CD4-positive, alpha-beta T cell (primary cell): ENCODE data around the gene HIBCH. TPM values are rescaled to one million over a fixed set of nuclear protein-coding genes. Genes with fewer than 3 reads are reported as not detected.

Experiments
- ATAC-seq: fragments of 200-7000 bp; cut with Tn5 transposase; one replicate; pipeline ENCODE4 v1.10.0; 2022; ENCODE audit warnings: mild to moderate bottlenecking; ENCODE audit not compliant: poor library complexity
- CTCF ChIA-PET: fragments of 350-600 bp; sonication (Branson Sonifier 250); formaldehyde crosslinking; loops from one replicate; lab custom pipeline; 2021; ENCODE audit warnings: antibody characterized with exemption, inconsistent platforms; lab: Charles Lee
- POLR2A ChIA-PET: fragments of 350-600 bp; sonication (Branson Sonifier 250); formaldehyde crosslinking; loops from one replicate; lab custom pipeline; 2021; ENCODE audit warnings: antibody characterized with exemption, inconsistent platforms; lab: Charles Lee
- DNase-seq, 14 experiments: peaks; one replicate each; pipeline ENCODE4 v3.0.0-alpha.2; 2013 to 2020; ENCODE audit warnings: mixed read lengths in 2 of 14
- H3K27ac ChIP-seq, 2 donors: one replicate each; pipeline versions ENCODE4 v1.5.1 to v1.7.0; 2013; ENCODE audit warnings: low read length in 2 of 2, low read depth in 1 of 2, mild to moderate bottlenecking in 1 of 2
- H3K27me3 ChIP-seq, 2 experiments: 1 replicate in 1 of 2; 2 replicates in 1 of 2; pipeline versions ENCODE4 v1.6.1 to v1.7.0; 2013; ENCODE audit warnings: low read length in 2 of 2, control low read depth in 1 of 2, mild to moderate bottlenecking in 1 of 2, moderate library complexity in 1 of 2; ENCODE audit not compliant: insufficient read depth in 2 of 2, control insufficient read depth in 1 of 2
- H3K36me3 ChIP-seq: one replicate; pipeline ENCODE4 v1.6.1; 2013; ENCODE audit warnings: low read length, control low read depth; ENCODE audit not compliant: insufficient read depth
- H3K4me1 ChIP-seq: one replicate; pipeline ENCODE4 v1.6.1; 2013; ENCODE audit warnings: low read length, control low read depth; ENCODE audit not compliant: insufficient read depth
- H3K4me3 ChIP-seq: one replicate; pipeline ENCODE4 v1.5.1; 2013; ENCODE audit warnings: mild to moderate bottlenecking, low read length, moderate library complexity
- H3K9me3 ChIP-seq, 2 experiments: 1 replicate in 1 of 2; 2 replicates in 1 of 2; pipeline versions ENCODE4 v1.6.1 to v1.7.0; 2013; ENCODE audit warnings: low read length in 2 of 2, mild to moderate bottlenecking in 2 of 2, control low read depth in 1 of 2, moderate library complexity in 1 of 2; ENCODE audit not compliant: control insufficient read depth in 1 of 2, insufficient read depth in 1 of 2
- H3K27ac Mint-ChIP-seq: one replicate; pipeline ENCODE4 v1.8.0; 2020; ENCODE audit warnings: mixed read lengths
- H3K27me3 Mint-ChIP-seq: one replicate; pipeline ENCODE4 v1.8.0; 2021; ENCODE audit warnings: mixed read lengths
- H3K36me3 Mint-ChIP-seq: one replicate; pipeline ENCODE4 v1.8.0; 2021; ENCODE audit warnings: low read depth, mixed read lengths
- H3K4me1 Mint-ChIP-seq: one replicate; pipeline ENCODE4 v1.8.0; 2021; ENCODE audit warnings: low read depth, mixed read lengths
- H3K4me3 Mint-ChIP-seq: one replicate; pipeline ENCODE4 v1.8.0; 2020; ENCODE audit warnings: mild to moderate bottlenecking, mixed read lengths
- H3K9me3 Mint-ChIP-seq: one replicate; pipeline ENCODE4 v1.8.0; 2020; ENCODE audit warnings: mixed read lengths
- CTCF ChIP-seq: fragments of 200-600 bp; IDR thresholded peaks from one replicate; pipeline ENCODE4 v1.8.0; 2022; ENCODE audit warnings: antibody characterized with exemption, mild to moderate bottlenecking
- intact Hi-C, 2 experiments: fragments of 100-400 bp; cut with DNase I in 1 of 2; cut with micrococcal nuclease in 1 of 2; formaldehyde crosslinking; loops; one replicate each; pipeline versions ENCODE4 v1.15.1 to v1.9.0; 2023 to 2025; cut with DNase I, micrococcal nuclease
- total RNA-seq, 174 experiments: library from RNA in 2 of 174; stranded (reverse) in 2 of 174; gene quantifications; one replicate each; pipeline ENCODE4 v1.2.3 and lab custom pipeline; 2021 to 2026

Gene HIBCH
- total RNA-seq, 2 experiments from 2014 or later: 3.5 to 7.1 TPM

DNA sequence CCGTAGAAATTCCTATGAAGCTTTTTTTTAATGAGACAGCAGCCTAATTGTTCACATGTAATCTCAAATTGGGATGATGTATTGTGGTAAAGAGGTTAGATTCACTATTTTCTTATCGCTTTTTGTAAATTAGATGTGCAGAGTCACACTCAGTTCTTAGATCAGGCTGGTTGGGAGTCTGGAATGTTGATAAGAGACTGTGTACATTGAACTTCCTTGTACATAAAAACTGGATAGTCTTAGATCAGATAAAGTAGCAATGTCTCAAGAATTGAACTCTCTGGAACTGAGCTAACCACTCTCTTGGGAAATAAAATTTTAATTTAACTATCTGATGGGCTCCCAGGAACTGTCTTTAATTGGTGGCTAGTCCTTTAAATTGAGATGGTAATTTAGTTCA lies 149.0 kb downstream of the HIBCH start:
- no peak for TF ChIP-seq CTCF
- no peaks in the 10 kb centered on the region for H3K27me3 ChIP-seq
- peaks cover 13% of the 10 kb centered on the region for H3K27me3 Mint-ChIP-seq
- intact Hi-C loops: no loop called here
- CTCF ChIA-PET: no interaction called here
- no peak overlapping the region for H3K4me3 Mint-ChIP-seq
- H3K9me3 ChIP-seq: peaks cover 6 to 13% of the 10 kb centered on the region in 2 experiments
- no peaks in the 10 kb centered on the region for H3K36me3 ChIP-seq
- H3K36me3 Mint-ChIP-seq: no peaks in the 10 kb centered on the region
- H3K9me3 Mint-ChIP-seq: peaks cover 18% of the 10 kb centered on the region
- H3K27ac Mint-ChIP-seq: no peak overlapping the region
- no peak overlapping the region for H3K4me3 ChIP-seq
- POLR2A ChIA-PET: no interaction called here
- no peak for ATAC-seq
- H3K4me1 Mint-ChIP-seq: no peaks in the 10 kb centered on the region
- no peak overlapping the region for H3K27ac ChIP-seq
- no peaks in the 10 kb centered on the region for H3K4me1 ChIP-seq
- no peak for DNase-seq

DNA sequence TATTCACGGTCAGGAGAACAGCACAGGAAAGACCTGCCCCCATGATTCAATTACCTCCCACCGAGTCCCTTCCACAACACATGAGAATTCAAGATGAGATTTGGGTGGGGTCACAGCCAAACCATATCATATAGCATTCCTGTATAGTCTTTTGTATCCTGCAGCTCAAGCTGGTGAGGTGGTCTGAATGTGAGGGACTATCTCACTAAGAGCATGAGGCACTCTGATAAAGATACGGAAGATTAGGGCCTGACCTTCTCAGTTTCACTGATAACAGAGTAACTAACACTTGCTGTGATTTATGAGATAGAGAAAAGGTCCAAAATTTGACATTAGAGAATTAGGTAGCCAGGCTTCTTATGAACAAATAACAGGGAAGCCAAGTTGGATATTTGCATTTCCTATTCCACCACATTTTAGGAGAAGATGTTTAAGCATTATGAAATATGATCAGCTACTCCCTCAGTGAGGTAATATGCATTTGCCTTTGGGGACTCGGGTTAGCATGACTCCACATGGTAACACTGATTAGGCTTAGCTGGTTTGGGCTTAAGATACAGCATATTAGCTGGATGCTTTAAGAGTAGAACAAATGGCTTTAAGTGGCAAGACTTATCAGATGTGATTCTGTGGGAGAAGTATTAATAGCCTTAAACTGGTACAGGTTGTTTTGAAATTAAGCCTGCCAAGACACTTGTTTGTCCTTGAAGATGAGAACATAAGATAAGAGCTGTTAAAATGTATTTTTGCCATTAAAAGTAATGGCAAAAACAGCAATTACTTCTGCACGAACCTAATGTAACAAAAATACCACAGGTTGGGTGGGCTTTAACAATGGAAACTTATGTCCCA lies 150.2 kb downstream of the HIBCH start:
- Histone ChIP-seq H3K9me3 (peaks cover 6 to 13% of the 10 kb centered on the region in 2 experiments), H3K4me1 (no peaks in the 10 kb centered on the region), H3K36me3 (no peaks in the 10 kb centered on the region), H3K27me3 (no peaks in the 10 kb centered on the region), H3K4me3 (no peak overlapping the region), H3K27ac (no peak overlapping the region)
- no peak for DNase-seq
- Mint-ChIP-seq H3K36me3 (no peaks in the 10 kb centered on the region), H3K27ac (no peak overlapping the region), H3K4me1 (no peaks in the 10 kb centered on the region), H3K4me3 (no peak overlapping the region), H3K27me3 (peaks cover 6% of the 10 kb centered on the region), H3K9me3 (peaks cover 15% of the 10 kb centered on the region)
- intact Hi-C loops: no loop called here
- no peak for TF ChIP-seq CTCF
- ChIA-PET POLR2A (no interaction called here), CTCF (no interaction called here)
- ATAC-seq: no peak

DNA sequence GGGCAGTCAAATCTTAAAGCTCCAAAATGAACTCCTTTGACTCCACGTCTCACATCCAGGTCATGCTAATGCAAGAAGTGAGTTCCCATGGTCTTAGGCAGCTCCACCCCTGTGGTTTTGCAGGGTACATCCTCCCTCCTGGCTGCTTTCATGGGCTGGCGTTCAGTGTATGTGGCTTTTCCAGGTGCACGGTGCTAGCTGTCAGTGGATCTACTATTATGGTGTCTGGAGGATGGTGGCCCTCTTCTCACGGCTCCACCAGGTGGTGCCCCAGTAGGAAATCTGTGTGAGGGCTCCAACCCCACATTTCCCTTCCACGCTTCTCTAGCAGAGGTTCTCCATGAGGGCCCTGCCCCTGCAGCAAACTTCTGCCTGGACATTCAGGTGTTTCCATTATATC lies 151.9 kb downstream of the HIBCH start:
- Mint-ChIP-seq H3K4me1 (no peaks in the 10 kb centered on the region), H3K36me3 (no peaks in the 10 kb centered on the region), H3K27ac (no peak overlapping the region), H3K4me3 (no peak overlapping the region), H3K27me3 (no peaks in the 10 kb centered on the region), H3K9me3 (peaks cover 8% of the 10 kb centered on the region)
- TF ChIP-seq CTCF: no peak
- no peaks in the 10 kb centered on the region for H3K27me3 ChIP-seq
- ChIA-PET CTCF (no interaction called here), POLR2A (no interaction called here)
- no peaks in the 10 kb centered on the region for H3K36me3 ChIP-seq
- no peak overlapping the region for H3K4me3 ChIP-seq
- peaks cover 6 to 14% of the 10 kb centered on the region in 2 experiments for H3K9me3 ChIP-seq
- H3K27ac ChIP-seq: no peak overlapping the region
- intact Hi-C loops: no loop called here
- no peak for DNase-seq
- no peaks in the 10 kb centered on the region for H3K4me1 ChIP-seq
- ATAC-seq: no peak
